Fibroblast of gingiva (primary cell): Measurements from ENCODE around the gene FN3K.

Source experiments
- DNase-seq: peaks from one replicate; pipeline ENCODE4 v3.0.0-alpha.2; 2011; ENCODE audit warnings: low read depth

Gene FN3K

GRCh38 chr17:82734987-82735866 lies at the start of gene FN3K:
FN3K (plus strand) TSS chr17:82735615; CDS start chr17:82735637, 22 bp downstream.
- DNase-seq = peak; percentile 60

GRCh38 chr17:82686366-82687324 lies 48.8 kb upstream of the FN3K start:
- DNase-seq = no peak

GRCh38 chr17:82687375-82687861 lies 48.0 kb upstream of the FN3K start:
- DNase-seq = no peak

GRCh38 chr17:82687871-82688270 lies 47.5 kb upstream of the FN3K start:
- DNase-seq = no peak

GRCh38 chr17:82689077-82689476 lies 46.3 kb upstream of the FN3K start:
- DNase-seq = no peak

GRCh38 chr17:82690786-82691489 lies 44.5 kb upstream of the FN3K start:
- DNase-seq = no peak

- no peak for DNase-seq
Observed at GRCh38 chr17:82691714-82692113, 43.7 kb upstream of the FN3K start.

- no peak for DNase-seq
Observed at GRCh38 chr17:82692268-82692667, 43.1 kb upstream of the FN3K start.

- no peak for DNase-seq
Observed at GRCh38 chr17:82693168-82693867, 42.1 kb upstream of the FN3K start.

GRCh38 chr17:82694647-82695046 lies 40.8 kb upstream of the FN3K start:
- no peak for DNase-seq

- DNase-seq = no peak
Observed at GRCh38 chr17:82696259-82696658, 39.2 kb upstream of the FN3K start.

GRCh38 chr17:82696916-82697807 lies 38.3 kb upstream of the FN3K start:
- no peak for DNase-seq

- no peak for DNase-seq
Observed at GRCh38 chr17:82697808-82698064, 37.7 kb upstream of the FN3K start.

GRCh38 chr17:82698065-82698973 lies 37.1 kb upstream of the FN3K start, which contains the start of gene RAB40B:
RAB40B (minus strand) TSS chr17:82698698; CDS start chr17:82698596, 102 bp downstream.
- peak; percentile 99 for DNase-seq

GRCh38 chr17:82698974-82699442 lies 36.4 kb upstream of the FN3K start:
- DNase-seq = no peak

- no peak for DNase-seq
Observed at GRCh38 chr17:82699551-82699950, 35.9 kb upstream of the FN3K start.

GRCh38 chr17:82702231-82702927 lies 33.0 kb upstream of the FN3K start:
- DNase-seq = no peak

- no peak for DNase-seq
Observed at GRCh38 chr17:82703036-82703745, 32.2 kb upstream of the FN3K start.
